HG03025 (cell line): ENCODE data around the gene PGAP6.
"Not testable (repeated sequence)": the region's sequence is repeated elsewhere in the genome, so short reads cannot be mapped to it uniquely, and the experiment has no call there.

Source experiments
- ATAC-seq: cut with Tn5 transposase; IDR thresholded peaks from one replicate; pipeline ENCODE4 v1.9.1; 2021; ENCODE audit warnings: mild to moderate bottlenecking, moderate library complexity; ENCODE audit not compliant: unreplicated experiment, low FRiP score

PGAP6 gene

GRCh38 chr16:379961-380761 is 1.6 kb downstream of the PGAP6 start:
- no peak for ATAC-seq

- ATAC-seq = no peak
Observed at GRCh38 chr16:379183-379960, 2.4 kb downstream of the PGAP6 start.

DNA sequence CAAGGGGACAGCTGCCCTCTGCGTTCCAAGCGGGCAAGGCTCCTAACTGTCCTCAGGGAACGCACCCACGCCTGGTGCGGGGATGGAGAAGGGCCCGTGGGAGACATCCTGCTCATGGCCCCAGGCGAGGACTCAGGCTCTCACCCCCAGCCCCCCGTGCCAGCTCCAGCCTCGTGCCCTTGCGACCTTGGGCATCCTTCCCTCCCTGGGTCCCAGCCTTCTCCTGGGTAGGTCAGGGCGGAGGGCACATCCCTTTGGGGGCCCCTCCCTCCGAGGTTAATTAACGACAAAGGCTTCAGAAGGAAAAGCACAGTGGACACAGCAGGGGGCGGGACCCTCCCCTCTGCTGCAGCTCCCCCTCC is 3.0 kb downstream of the PGAP6 start:
- no peak for ATAC-seq

DNA sequence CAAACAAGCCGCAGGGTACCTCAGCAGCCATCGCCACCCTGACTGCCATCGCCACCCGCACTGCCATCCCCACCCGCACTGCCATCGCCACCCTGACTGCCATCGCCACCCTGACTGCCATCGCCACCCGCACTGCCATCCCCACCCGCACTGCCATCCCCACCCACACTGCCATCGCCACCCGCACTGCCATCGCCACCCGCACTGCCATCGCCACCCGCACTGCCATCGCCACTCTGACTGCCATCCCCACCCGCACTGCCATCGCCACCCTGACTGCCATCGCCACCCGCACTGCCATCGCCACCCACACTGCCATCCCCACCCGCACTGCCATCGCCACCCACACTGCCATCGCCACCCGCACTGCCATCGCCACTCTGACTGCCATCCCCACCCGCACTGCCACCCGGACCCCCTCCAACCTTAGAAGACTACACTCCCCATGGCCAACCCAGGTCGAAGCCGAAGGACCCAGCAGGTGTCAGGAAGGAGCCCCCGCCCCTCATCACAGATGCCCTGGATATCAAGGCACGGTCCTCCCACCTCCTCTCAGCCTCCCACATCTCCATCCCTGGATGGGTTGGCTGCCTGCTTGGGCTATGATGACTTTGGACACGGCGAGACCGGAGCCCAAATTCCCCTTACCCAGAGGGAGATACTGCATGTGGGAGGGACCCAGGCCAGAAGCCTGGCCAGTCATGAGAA is 3.5 kb downstream of the PGAP6 start:
- ATAC-seq = not testable (repeated sequence)

DNA sequence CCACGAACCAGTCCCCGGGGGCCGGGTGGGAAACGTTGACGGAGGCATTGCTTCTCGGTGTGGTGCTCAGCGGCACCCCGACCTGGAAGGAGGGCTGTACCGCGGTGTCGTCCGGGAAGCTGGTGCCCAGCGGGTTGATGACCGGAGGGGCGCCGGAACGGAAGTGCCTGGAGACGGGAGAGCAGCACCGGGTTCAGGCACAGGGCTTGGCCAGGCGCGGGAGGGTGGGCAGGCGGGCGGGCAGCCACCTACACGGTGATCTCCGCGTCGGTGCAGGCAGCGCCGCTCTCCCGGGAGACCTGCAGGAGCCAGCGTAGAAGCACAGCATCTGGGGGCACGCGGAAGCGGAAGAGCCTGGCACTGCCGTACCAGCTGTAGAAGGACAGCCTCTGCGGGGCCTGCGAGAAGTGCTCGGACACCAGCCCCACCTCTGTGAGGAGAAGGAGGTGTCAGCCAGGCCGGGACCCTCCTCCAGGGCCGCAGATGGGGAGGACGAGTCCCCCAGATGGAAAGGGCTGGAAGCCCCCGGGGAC is 4.3 kb downstream of the PGAP6 start:
- ATAC-seq = no peak

- no peak for ATAC-seq
Observed at GRCh38 chr16:376817-377418, 4.9 kb downstream of the PGAP6 start.

- ATAC-seq = no peak
Observed at GRCh38 chr16:375927-376816, 5.6 kb downstream of the PGAP6 start.

GRCh38 chr16:375212-375611 is 6.6 kb downstream of the PGAP6 start:
- ATAC-seq = no peak

DNA sequence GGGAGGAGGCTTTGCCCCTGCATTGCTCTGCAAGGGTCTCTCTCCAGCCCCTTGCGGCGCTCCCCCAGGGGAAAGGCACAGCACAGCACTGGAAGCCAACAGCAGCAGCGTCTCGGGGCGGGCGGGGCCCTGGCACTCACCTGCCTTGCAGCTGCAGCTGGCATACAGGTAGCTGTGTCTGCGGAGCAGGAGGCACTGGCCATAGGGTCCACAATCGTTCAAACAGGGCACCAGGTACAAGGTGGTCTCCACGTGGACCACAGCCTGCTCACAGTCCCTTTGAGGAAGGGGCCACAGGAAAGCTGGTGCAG is 7.2 kb downstream of the PGAP6 start:
- no peak for ATAC-seq

GRCh38 chr16:373848-374615 is 7.7 kb downstream of the PGAP6 start:
- no peak for ATAC-seq

DNA sequence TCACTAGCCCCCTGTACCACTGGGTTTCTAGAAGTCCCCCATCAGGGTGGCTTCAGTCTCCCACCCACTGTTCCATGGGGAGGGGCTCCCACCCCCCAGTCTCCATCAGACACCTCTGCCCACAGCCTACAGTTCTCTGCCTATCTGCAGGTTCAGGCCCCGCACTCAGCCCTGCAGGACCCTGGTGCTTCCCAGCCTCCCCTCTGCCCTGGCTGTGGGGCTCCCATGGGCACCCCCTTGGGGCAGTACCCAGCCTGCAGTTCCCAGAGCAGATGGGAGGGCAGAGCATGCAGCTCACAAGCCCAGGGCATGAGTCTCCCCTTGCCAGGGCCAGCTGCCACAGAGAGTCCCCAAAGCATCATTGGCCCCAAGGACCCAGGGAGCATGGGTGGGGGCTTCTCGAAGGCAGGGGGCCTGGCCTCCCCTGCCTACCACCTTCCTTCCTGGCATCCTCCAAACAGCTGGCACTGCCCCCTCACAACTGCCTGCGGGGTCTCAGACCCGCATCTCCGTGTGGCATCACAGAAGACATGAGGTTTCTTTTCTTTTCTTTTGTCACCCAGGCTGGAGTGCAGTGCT is 8.7 kb downstream of the PGAP6 start:
- ATAC-seq = no peak

DNA sequence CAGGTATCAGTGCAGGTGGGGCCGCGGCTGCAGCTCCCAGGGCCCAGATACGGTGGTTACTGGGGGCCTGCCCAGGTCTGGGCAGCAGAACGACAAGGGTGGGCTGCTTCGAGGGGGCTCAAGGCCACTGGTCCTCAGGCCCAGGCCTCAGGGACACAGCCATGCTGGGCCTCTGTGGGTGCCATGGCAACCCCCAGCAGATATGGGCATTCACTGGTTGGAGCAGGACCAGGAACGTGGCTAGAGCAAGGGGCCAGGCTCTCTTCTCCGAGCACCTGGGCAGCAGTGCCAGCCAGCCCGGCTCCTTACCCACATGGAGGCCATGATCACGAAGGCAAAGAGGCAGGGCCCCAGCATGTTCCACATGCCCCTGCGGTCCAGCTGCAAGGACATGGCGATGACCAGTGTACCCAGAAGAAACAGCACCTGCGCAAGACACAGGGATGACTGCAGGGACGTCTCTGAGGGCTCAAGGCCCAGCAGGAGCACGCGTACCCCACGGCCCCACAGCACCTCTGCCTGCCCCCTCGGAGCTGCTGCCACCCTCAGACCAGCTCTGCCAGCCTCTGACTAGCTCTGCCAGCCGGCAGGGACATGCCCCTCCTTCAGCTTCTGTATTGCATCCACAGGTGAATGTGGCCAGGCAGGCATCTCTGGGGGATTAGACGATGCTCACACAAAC is 9.3 kb downstream of the PGAP6 start:
- ATAC-seq = no peak

GRCh38 chr16:371515-372301 is 10.1 kb downstream of the PGAP6 start:
- no peak for ATAC-seq

- ATAC-seq = no peak
Observed at GRCh38 chr16:370979-371514, 10.7 kb downstream of the PGAP6 start.

- peak; percentile 45 for ATAC-seq
Observed at GRCh38 chr16:370443-370842, 11.3 kb downstream of the PGAP6 start, which contains the start of gene MRPL28. Gene MRPL28, minus strand, starts transcription at chr16:370538. Its CDS starts 320 bp downstream, at chr16:370218.

DNA sequence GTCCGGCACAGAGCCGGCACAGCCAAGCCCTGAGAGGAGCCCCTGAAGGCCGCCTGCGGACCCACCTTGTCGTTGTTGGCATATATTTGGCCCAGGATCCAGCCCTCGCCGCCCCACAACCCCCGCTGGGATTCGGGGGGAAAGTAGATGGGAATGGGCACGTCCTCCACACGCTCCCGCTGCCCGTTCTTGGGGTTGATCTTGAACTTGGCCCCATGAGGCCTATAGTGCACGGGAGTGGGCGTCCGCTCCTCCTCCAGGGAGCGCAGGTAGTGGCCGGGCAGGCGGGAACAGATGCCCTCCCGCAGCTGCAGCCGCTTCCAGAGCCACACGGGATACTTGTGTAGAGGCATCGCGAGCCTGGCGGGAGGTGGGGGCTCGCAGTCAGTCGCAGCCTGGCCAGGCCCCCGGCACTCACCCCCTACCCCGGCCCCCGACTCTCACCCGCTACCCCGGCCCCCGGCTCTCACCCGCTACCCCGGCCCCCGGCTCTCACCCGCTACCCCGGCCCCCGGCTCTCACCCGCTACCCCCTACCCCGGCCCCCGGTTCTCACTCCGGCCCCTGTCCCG is 11.8 kb downstream of the PGAP6 start:
- ATAC-seq = no peak
